ENCODE measurements around the gene C1QL1.

The C1QL1 gene

GRCh38 chr17:44915321-44915726 is 52.8 kb downstream of the C1QL1 start, which contains the start of gene GFAP:
TSS of gene GFAP (minus strand) at chr17:44915500. CDS start at chr17:44915486, 14 bp downstream.
- Histone ChIP-seq H4K20me1 (ENCODE audit: insufficient read depth, low read length) (no peaks in the 10 kb centered on the region), H3F3A (ENCODE audit: insufficient read depth, low read length) (no peaks in the 10 kb centered on the region), H3K4me3 (ENCODE audit: low read length) (no peak within 1 kb of the TSS), H3K9me3 (replicated peaks; ENCODE audit: insufficient read depth, low read length) (no peaks in the 10 kb centered on the region), H3K36me3 (replicated peaks; ENCODE audit: insufficient read depth, low read length) (no peaks in the 10 kb centered on the region), H3K27me3 (replicated peaks; ENCODE audit: insufficient read depth, low read length) (peaks cover 33% of the 10 kb centered on the region), H3K4me1 (ENCODE audit: low read length) (no peaks in the 10 kb centered on the region), H3K4me2 (ENCODE audit: low read depth, low read length) (no peak within 1 kb of the TSS), H2AFZ (ENCODE audit: low read length) (no peak within 1 kb of the TSS), H3K9ac (ENCODE audit: low read length) (no peak within 1 kb of the TSS), H3K27ac (ENCODE audit: low read length) (no peak within 1 kb of the TSS), H3K79me2 (ENCODE audit: low read length) (no peaks in the 10 kb centered on the region), H3K9me2 (replicated peaks; ENCODE audit: insufficient read depth, low read length) (no peaks in the 10 kb centered on the region)
- TF ChIP-seq CTCF (IDR thresholded peaks at IDR 0.05; ENCODE audit: low read length) (no peak), EZH2phosphoT487 (IDR thresholded peaks at IDR 0.05; ENCODE audit: low read length) (no peak), EZH2 (optimal IDR thresholded peaks at IDR 0.05; ENCODE audit: low read depth, low read length) (no peak)
- no peak for DNase-seq

- Histone ChIP-seq H3K4me3 (ENCODE audit: low read length) (no peak overlapping the region), H3K4me1 (ENCODE audit: low read length) (no peaks in the 10 kb centered on the region), H3K9me2 (replicated peaks; ENCODE audit: insufficient read depth, low read length) (no peaks in the 10 kb centered on the region), H3K9me3 (replicated peaks; ENCODE audit: insufficient read depth, low read length) (no peaks in the 10 kb centered on the region), H3K27ac (ENCODE audit: low read length) (no peak overlapping the region), H3K79me2 (ENCODE audit: low read length) (no peaks in the 10 kb centered on the region), H3K36me3 (replicated peaks; ENCODE audit: insufficient read depth, low read length) (no peaks in the 10 kb centered on the region), H4K20me1 (ENCODE audit: insufficient read depth, low read length) (no peaks in the 10 kb centered on the region), H3F3A (ENCODE audit: insufficient read depth, low read length) (no peaks in the 10 kb centered on the region), H3K9ac (ENCODE audit: low read length) (no peak overlapping the region), H2AFZ (ENCODE audit: low read length) (no peak overlapping the region), H3K27me3 (replicated peaks; ENCODE audit: insufficient read depth, low read length) (peaks cover 32% of the 10 kb centered on the region), H3K4me2 (ENCODE audit: low read depth, low read length) (no peak overlapping the region)
- no peak for TF ChIP-seq EZH2phosphoT487 (IDR thresholded peaks at IDR 0.05; ENCODE audit: low read length)
- no peak for TF ChIP-seq EZH2 (optimal IDR thresholded peaks at IDR 0.05; ENCODE audit: low read depth, low read length)
- TF ChIP-seq CTCF (IDR thresholded peaks at IDR 0.05; ENCODE audit: low read length): no peak
- DNase-seq: no peak
Measured at GRCh38 chr17:44914698-44915271, 53.3 kb downstream of the C1QL1 start.

- no peak overlapping the region for H3K27ac ChIP-seq (ENCODE audit: low read length)
- no peak overlapping the region for H3K4me3 ChIP-seq (ENCODE audit: low read length)
- no peaks in the 10 kb centered on the region for H3K79me2 ChIP-seq (ENCODE audit: low read length)
- no peak for DNase-seq
- no peak overlapping the region for H2AFZ ChIP-seq (ENCODE audit: low read length)
- no peaks in the 10 kb centered on the region for H3F3A ChIP-seq (ENCODE audit: insufficient read depth, low read length)
- H3K9me2 ChIP-seq (replicated peaks; ENCODE audit: insufficient read depth, low read length): no peaks in the 10 kb centered on the region
- no peak for TF ChIP-seq EZH2 (optimal IDR thresholded peaks at IDR 0.05; ENCODE audit: low read depth, low read length)
- TF ChIP-seq EZH2phosphoT487 (IDR thresholded peaks at IDR 0.05; ENCODE audit: low read length): no peak
- no peak for TF ChIP-seq CTCF (IDR thresholded peaks at IDR 0.05; ENCODE audit: low read length)
- no peaks in the 10 kb centered on the region for H3K9me3 ChIP-seq (replicated peaks; ENCODE audit: insufficient read depth, low read length)
- H3K4me2 ChIP-seq (ENCODE audit: low read depth, low read length): no peak overlapping the region
- H3K27me3 ChIP-seq (replicated peaks; ENCODE audit: insufficient read depth, low read length): peaks cover 32% of the 10 kb centered on the region
- no peaks in the 10 kb centered on the region for H4K20me1 ChIP-seq (ENCODE audit: insufficient read depth, low read length)
- H3K9ac ChIP-seq (ENCODE audit: low read length): no peak overlapping the region
- H3K4me1 ChIP-seq (ENCODE audit: low read length): no peaks in the 10 kb centered on the region
- no peaks in the 10 kb centered on the region for H3K36me3 ChIP-seq (replicated peaks; ENCODE audit: insufficient read depth, low read length)
Measured at GRCh38 chr17:44914148-44914547, 54.0 kb downstream of the C1QL1 start.
